Measurements from ENCODE around the gene CCDC190. TPM values are rescaled to one million over a fixed set of nuclear protein-coding genes. Genes with fewer than 3 reads are reported as not detected.
A peak's percentile ranks its signal among the peaks of the same experiment; 100 is the strongest.

The CCDC190 gene
- total RNA-seq, 1 experiment from 2014 or later = not detected

DNA sequence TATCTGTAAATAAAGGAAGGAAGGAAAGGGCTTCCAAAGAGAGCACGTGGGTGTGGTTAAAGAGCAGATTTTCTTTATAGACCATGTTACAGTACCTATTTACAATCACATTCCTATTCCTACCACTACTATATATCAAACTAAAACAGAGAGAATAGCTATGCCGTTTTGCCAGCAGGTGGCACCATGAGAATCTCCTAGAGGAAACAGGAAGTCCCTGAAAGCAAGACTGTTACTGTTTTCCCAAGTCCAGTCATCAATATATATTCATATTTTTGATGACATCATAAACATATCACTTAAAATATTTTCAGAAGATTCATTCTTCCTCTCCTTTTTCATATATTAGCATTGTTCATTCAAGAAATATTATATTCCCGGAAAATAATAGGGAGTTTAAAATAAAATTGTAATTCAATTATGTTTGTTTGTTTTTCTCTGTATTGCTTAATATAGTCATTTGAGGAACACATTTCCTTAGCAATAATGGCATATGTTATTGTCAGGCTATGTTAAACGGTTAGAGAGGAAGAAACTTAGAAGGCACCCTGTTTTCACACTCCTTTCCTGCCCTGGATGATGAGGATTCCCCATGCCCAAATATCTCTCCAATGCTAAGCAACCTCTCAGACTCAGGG lies 6.6 kb downstream of the CCDC190 start:
- H3K9ac ChIP-seq (ENCODE audit: low read length) = no peak overlapping the region
- intact Hi-C loops (cut with micrococcal nuclease) = loop anchor here (1.0 kb wide), 2 partner anchors 321 to 462 kb away; no protein-coding TSS in a partner anchor
- no peaks in the 10 kb centered on the region for H4K20me1 ChIP-seq (ENCODE audit: insufficient read depth)
- H3K27me3 ChIP-seq (ENCODE audit: insufficient read depth, low read length) = no peaks in the 10 kb centered on the region
- ChIA-PET RAD21 (ENCODE audit: low non-redundant PET in 1 of 2, low total read pairs in 2 of 2, uncharacterized antibody in 2 of 2, unreplicated experiment in 2 of 2) (no interaction called here), POLR2A (no interaction called here), CTCF (interaction anchor here (0.6 to 3.0 kb wide), 13 partner anchors 8 to 464 kb away, joined by 3 to 29 read pairs (median 4); partner anchors contain the start of gene RGS4)
- H3K4me1 ChIP-seq (ENCODE audit: control insufficient read depth in 1 of 2, insufficient read depth in 2 of 2, low read length in 2 of 2) = peaks cover 16 to 26% of the 10 kb centered on the region in 2 experiments
- H3K9me2 ChIP-seq (ENCODE audit: insufficient read depth) = no peaks in the 10 kb centered on the region
- no TSS peak for BruUV-seq (replicated peaks)
- H3K36me3 ChIP-seq (ENCODE audit: control insufficient read depth in 1 of 2, insufficient read depth in 2 of 2, low read length in 2 of 2) = no peaks in the 10 kb centered on the region
- H3K4me2 ChIP-seq (ENCODE audit: low read length) = no peak overlapping the region
- DNase-seq (ENCODE audit: low read depth, low spot score) (peak; percentile 77), ATAC-seq (peak; percentile 91)
- H3K27ac ChIP-seq (ENCODE audit: low read depth, low read length) = no peak overlapping the region
- no peak overlapping the region for H3K4me3 ChIP-seq (replicated peaks in 1 of 2; ENCODE audit: low read depth in 1 of 2, low read length in 2 of 2)
- no peaks in the 10 kb centered on the region for H3K79me2 ChIP-seq (ENCODE audit: insufficient read depth, low read length)
- H3K9me3 ChIP-seq (ENCODE audit: control insufficient read depth in 1 of 2, insufficient read depth in 1 of 2, low read depth in 1 of 2, low read length in 2 of 2) = no peaks in the 10 kb centered on the region
- peak overlapping the region; percentile 84 for H2AFZ ChIP-seq (ENCODE audit: low read depth, low read length, poor library complexity, severe bottlenecking)
- TF ChIP-seq REST (IDR thresholded peaks at IDR 0.05; ENCODE audit: low read depth) (no peak), YY1 (IDR thresholded peaks at IDR 0.05; ENCODE audit: extremely low read depth, insufficient replicate concordance, low read depth, low read length) (no peak), ELF1 (IDR thresholded peaks at IDR 0.05; ENCODE audit: borderline replicate concordance, low read depth) (peak; percentile 75), POLR2A (IDR thresholded peaks at IDR 0.05; ENCODE audit: borderline replicate concordance, extremely low read depth, insufficient read depth, insufficient read length) (no peak), CBX3 (IDR thresholded peaks at IDR 0.05; ENCODE audit: low read depth) (0 out of 2 replicates have a peak, but pooled peaks have one; percentile 40), EZH2phosphoT487 (IDR thresholded peaks at IDR 0.05; ENCODE audit: borderline replicate concordance) (no peak), RAD21 (IDR thresholded peaks at IDR 0.05; ENCODE audit: low read depth) (peak; percentile 84), TCF7L2 (IDR thresholded peaks at IDR 0.05; ENCODE audit: borderline replicate concordance, extremely low read depth, insufficient read depth, insufficient read length) (no peak), SRF (IDR thresholded peaks at IDR 0.05; ENCODE audit: low read depth) (no peak), POLR2AphosphoS5 (IDR thresholded peaks at IDR 0.05; ENCODE audit: low read depth, low read length) (no peak), SIN3A (IDR thresholded peaks at IDR 0.05; ENCODE audit: low read depth) (no peak), ATF3 (IDR thresholded peaks at IDR 0.05) (no peak), JUND (IDR thresholded peaks at IDR 0.05) (no peak), FOSL1 (IDR thresholded peaks at IDR 0.05; ENCODE audit: low read depth) (peak; percentile 34; the same call in 1 of the 2 replicates), ZBTB33 (IDR thresholded peaks at IDR 0.05; ENCODE audit: extremely low read depth, insufficient replicate concordance, low read length) (no peak), SP1 (IDR thresholded peaks at IDR 0.05; ENCODE audit: low read depth) (no peak), EZH2 (IDR thresholded peaks at IDR 0.05) (no peak), ZFX (IDR thresholded peaks at IDR 0.05) (no peak)
- TF ChIP-seq, protein P1, sequence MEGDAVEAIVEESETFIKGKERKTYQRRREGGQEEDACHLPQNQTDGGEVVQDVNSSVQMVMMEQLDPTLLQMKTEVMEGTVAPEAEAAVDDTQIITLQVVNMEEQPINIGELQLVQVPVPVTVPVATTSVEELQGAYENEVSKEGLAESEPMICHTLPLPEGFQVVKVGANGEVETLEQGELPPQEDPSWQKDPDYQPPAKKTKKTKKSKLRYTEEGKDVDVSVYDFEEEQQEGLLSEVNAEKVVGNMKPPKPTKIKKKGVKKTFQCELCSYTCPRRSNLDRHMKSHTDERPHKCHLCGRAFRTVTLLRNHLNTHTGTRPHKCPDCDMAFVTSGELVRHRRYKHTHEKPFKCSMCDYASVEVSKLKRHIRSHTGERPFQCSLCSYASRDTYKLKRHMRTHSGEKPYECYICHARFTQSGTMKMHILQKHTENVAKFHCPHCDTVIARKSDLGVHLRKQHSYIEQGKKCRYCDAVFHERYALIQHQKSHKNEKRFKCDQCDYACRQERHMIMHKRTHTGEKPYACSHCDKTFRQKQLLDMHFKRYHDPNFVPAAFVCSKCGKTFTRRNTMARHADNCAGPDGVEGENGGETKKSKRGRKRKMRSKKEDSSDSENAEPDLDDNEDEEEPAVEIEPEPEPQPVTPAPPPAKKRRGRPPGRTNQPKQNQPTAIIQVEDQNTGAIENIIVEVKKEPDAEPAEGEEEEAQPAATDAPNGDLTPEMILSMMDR (IDR thresholded peaks at IDR 0.05 in 2 of 3, conservative IDR thresholded peaks at IDR 0.05 in 1 of 3; ENCODE audit: borderline replicate concordance in 1 of 3, insufficient read depth in 1 of 3, low read depth in 2 of 3, low read length in 2 of 3) = peak; percentile 75 to 85 (median 79)
- TF ChIP-seq, protein P2, sequence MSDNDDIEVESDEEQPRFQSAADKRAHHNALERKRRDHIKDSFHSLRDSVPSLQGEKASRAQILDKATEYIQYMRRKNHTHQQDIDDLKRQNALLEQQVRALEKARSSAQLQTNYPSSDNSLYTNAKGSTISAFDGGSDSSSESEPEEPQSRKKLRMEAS (IDR thresholded peaks at IDR 0.05) = peak; percentile 32; the same call in 1 of the 2 replicates

Data from HCT116 (cell line).